Smooth muscle cell (in vitro differentiated cells): ENCODE measurements around the gene KAZN. TPM values are rescaled to one million over a fixed set of nuclear protein-coding genes. Genes with fewer than 3 reads are reported as not detected.

Experiments used
- DNase-seq: peaks from one replicate; lab custom pipeline; 2025; ENCODE audit not compliant: unreplicated experiment; lab: John Stamatoyannopoulos, UW
- H2AFZ ChIP-seq: fragments of 200-600 bp; sonication (generic); 2 replicates; pipeline ENCODE4 v1.6.0; 2016; ENCODE audit warnings: antibody characterized with exemption, low read depth, mild to moderate bottlenecking
- H3F3A ChIP-seq: fragments of 200-600 bp; sonication (generic); 2 replicates; pipeline ENCODE4 v1.6.0; 2017; ENCODE audit warnings: antibody characterized with exemption, low read depth
- H3K27ac ChIP-seq: fragments of 200-600 bp; sonication (generic); 2 replicates; pipeline ENCODE4 v1.5.1; 2016; ENCODE audit warnings: low read depth, mild to moderate bottlenecking
- H3K27me3 ChIP-seq: fragments of 200-600 bp; sonication (generic); 2 replicates; pipeline ENCODE4 v1.6.1; 2016; ENCODE audit warnings: low read depth, mild to moderate bottlenecking
- H3K36me3 ChIP-seq: fragments of 200-600 bp; sonication (generic); 2 replicates; pipeline ENCODE4 v1.5.1; 2016; ENCODE audit warnings: low read depth
- H3K4me1 ChIP-seq: fragments of 200-600 bp; sonication (generic); 2 replicates; pipeline ENCODE4 v1.5.1; 2016; ENCODE audit warnings: low read depth
- H3K4me2 ChIP-seq: fragments of 200-600 bp; sonication (generic); 2 replicates; pipeline ENCODE4 v1.6.0; 2016; ENCODE audit warnings: mild to moderate bottlenecking
- H3K4me3 ChIP-seq: fragments of 200-600 bp; sonication (generic); 2 replicates; pipeline ENCODE4 v1.5.1; 2016; ENCODE audit warnings: mild to moderate bottlenecking
- H3K79me2 ChIP-seq: fragments of 200-600 bp; sonication (generic); 2 replicates; pipeline ENCODE4 v1.6.0; 2016; ENCODE audit warnings: low read depth, mild to moderate bottlenecking
- H3K9ac ChIP-seq: fragments of 200-600 bp; sonication (generic); 2 replicates; pipeline ENCODE4 v1.6.0; 2016; ENCODE audit warnings: low read depth
- H3K9me3 ChIP-seq: fragments of 200-600 bp; sonication (generic); replicated peaks from 2 replicates; pipeline ENCODE4 v1.5.1; 2016; ENCODE audit warnings: low read depth
- H4K20me1 ChIP-seq: fragments of 200-600 bp; sonication (generic); 2 replicates; pipeline ENCODE4 v1.6.0; 2016; ENCODE audit warnings: low read depth
- CTCF ChIP-seq: fragments of 200-600 bp; sonication (generic); IDR thresholded peaks from 2 replicates; pipeline ENCODE4 v1.5.1; 2017; ENCODE audit warnings: borderline replicate concordance, mild to moderate bottlenecking, antibody characterized with exemption; ENCODE audit not compliant: insufficient read depth, poor library complexity, severe bottlenecking
- WGBS: methylation state at CpG from one replicate; pipeline ENCODE4 v1.1.7; 2016; ENCODE audit warnings: low lambda C conversion rate; 5-methylcytosine and 5-hydroxymethylcytosine counted together
- polyA plus RNA-seq: library from polyadenylated mRNA; unstranded; fragments of >200 nt; fragmentation: Nextera tagmentation; extraction: Ambion mirVana; gene quantifications from 2 replicates; pipeline ENCODE4 v1.2.1, GENCODE V29; 2016
- total RNA-seq: library from RNA; depleted of rRNA; stranded (reverse); fragments of >200 nt; gene quantifications from 2 replicates; pipeline ENCODE4 v1.2.3, GENCODE V29; 2014

The KAZN gene
- total and polyA plus RNA-seq, 2 experiments from 2014 or later: 6.3 to 8.2 TPM

- H3K4me2 ChIP-seq: no peak overlapping the region
- no peaks in the 10 kb centered on the region for H3K9me3 ChIP-seq
- DNase-seq: no peak
- no peaks in the 10 kb centered on the region for H3K79me2 ChIP-seq
- no peaks in the 10 kb centered on the region for H3K4me1 ChIP-seq
- H3K4me3 ChIP-seq: no peak overlapping the region
- no peak overlapping the region for H3K27ac ChIP-seq
- H3K27me3 ChIP-seq: no peaks in the 10 kb centered on the region
- no peak for TF ChIP-seq CTCF
- WGBS: 77% methylated on average over 5 of the region's 5 CpGs
- H3K36me3 ChIP-seq: no peaks in the 10 kb centered on the region
- H3F3A ChIP-seq: no peaks in the 10 kb centered on the region
- H2AFZ ChIP-seq: no peak overlapping the region
- H4K20me1 ChIP-seq: no peaks in the 10 kb centered on the region
- H3K9ac ChIP-seq: no peak overlapping the region
Observed at GRCh38 chr1:15116966-15117365, 518.5 kb downstream of the KAZN start.

- no peak for DNase-seq
- Histone ChIP-seq H3K9me3 (no peaks in the 10 kb centered on the region), H3K4me3 (no peak overlapping the region), H3K36me3 (no peaks in the 10 kb centered on the region), H3K79me2 (no peaks in the 10 kb centered on the region), H4K20me1 (no peaks in the 10 kb centered on the region), H3K4me1 (no peaks in the 10 kb centered on the region), H3F3A (no peaks in the 10 kb centered on the region), H2AFZ (no peak overlapping the region), H3K27ac (no peak overlapping the region), H3K9ac (no peak overlapping the region), H3K4me2 (no peak overlapping the region), H3K27me3 (no peaks in the 10 kb centered on the region)
- TF ChIP-seq CTCF: no peak
- WGBS: 83% methylated on average over 8 of the region's 8 CpGs
Observed at GRCh38 chr1:15117671-15118325, 519.3 kb downstream of the KAZN start.

GRCh38 chr1:15118579-15118978, 520.1 kb downstream of the KAZN start:
- H3K27me3 ChIP-seq: no peaks in the 10 kb centered on the region
- no peaks in the 10 kb centered on the region for H3K36me3 ChIP-seq
- H3K79me2 ChIP-seq: no peaks in the 10 kb centered on the region
- no peaks in the 10 kb centered on the region for H3K9me3 ChIP-seq
- TF ChIP-seq CTCF: no peak
- 94% methylated on average over 8 of the region's 8 CpGs for WGBS
- no peaks in the 10 kb centered on the region for H3K4me1 ChIP-seq
- H3F3A ChIP-seq: no peaks in the 10 kb centered on the region
- H3K4me2 ChIP-seq: no peak overlapping the region
- H3K9ac ChIP-seq: no peak overlapping the region
- no peaks in the 10 kb centered on the region for H4K20me1 ChIP-seq
- H3K27ac ChIP-seq: no peak overlapping the region
- DNase-seq: no peak
- no peak overlapping the region for H3K4me3 ChIP-seq
- no peak overlapping the region for H2AFZ ChIP-seq
